ENCODE measurements around the gene PARD3.

The PARD3 gene

DNA sequence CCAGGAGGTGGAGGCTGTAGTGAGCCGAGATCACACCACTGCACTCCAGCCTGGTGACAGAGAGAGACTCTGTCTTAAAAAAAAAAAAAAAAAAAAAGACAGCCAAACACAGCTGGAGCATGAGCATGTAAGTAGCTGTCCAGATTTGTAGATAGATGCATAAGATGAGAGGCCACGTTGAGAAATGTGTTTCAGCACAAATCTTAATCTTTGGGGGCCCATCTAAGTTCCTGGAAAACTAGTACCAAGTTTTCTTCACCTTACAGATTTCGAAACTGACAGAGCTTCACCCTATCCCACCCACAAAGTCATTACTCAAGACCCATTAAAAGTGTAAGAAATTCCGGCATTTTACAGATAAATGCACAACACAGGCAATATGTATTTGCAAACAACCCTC lies 208.2 kb downstream of the PARD3 start:
- no peaks in the 10 kb centered on the region for H3K9me2 ChIP-seq (replicated peaks; ENCODE audit: insufficient read depth, low read length)

DNA sequence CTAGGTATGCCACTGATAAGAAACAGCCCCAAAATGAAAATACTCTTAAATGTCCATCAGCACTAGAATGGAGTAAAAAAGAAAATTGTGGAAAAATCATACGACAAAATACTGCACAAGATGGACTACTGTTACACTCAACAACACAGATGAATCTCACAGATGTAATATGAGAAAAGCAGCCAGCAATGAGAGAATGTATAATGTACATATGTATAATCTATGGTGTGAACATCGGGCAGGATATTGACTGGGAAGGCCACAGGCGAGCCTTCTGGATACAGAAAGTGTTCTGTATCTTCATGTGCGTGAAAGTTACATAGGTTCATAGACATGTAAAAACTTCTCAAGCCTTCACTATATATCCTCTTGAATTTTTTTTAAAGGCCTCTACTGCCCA lies 212.6 kb downstream of the PARD3 start:
- Histone ChIP-seq H3K79me2 (ENCODE audit: insufficient read depth, low read length) (no peaks in the 10 kb centered on the region), H3K36me3 (ENCODE audit: low read length) (no peaks in the 10 kb centered on the region), H3F3A (ENCODE audit: insufficient read depth) (no peaks in the 10 kb centered on the region), H3K27me3 (ENCODE audit: low read length) (no peaks in the 10 kb centered on the region), H3K4me3 (ENCODE audit: insufficient read depth, low read length, poor library complexity, severe bottlenecking) (no peak overlapping the region), H3K9me2 (replicated peaks; ENCODE audit: insufficient read depth, low read length) (no peaks in the 10 kb centered on the region), H3K4me2 (ENCODE audit: low read depth, low read length, poor library complexity, severe bottlenecking) (no peak overlapping the region), H3K27ac (ENCODE audit: low read depth, low read length) (no peak overlapping the region), H2AFZ (ENCODE audit: low read depth, low read length, severe bottlenecking) (no peak overlapping the region), H4K20me1 (ENCODE audit: low read depth, low read length) (no peaks in the 10 kb centered on the region), H3K9me3 (ENCODE audit: insufficient read depth, low read length) (no peaks in the 10 kb centered on the region), H3K9ac (ENCODE audit: low read length) (no peak overlapping the region)
- TF ChIP-seq CTCF (IDR thresholded peaks at IDR 0.05; ENCODE audit: insufficient read depth, low read length, poor library complexity, severe bottlenecking) (no peak), EZH2phosphoT487 (conservative IDR thresholded peaks at IDR 0.05; ENCODE audit: low read length) (no peak)

More for the DNA sequence above, 208.2 kb downstream of the PARD3 start:
- no peak for TF ChIP-seq EZH2phosphoT487 (conservative IDR thresholded peaks at IDR 0.05; ENCODE audit: low read length)
- no peak for TF ChIP-seq CTCF (IDR thresholded peaks at IDR 0.05; ENCODE audit: insufficient read depth, low read length, poor library complexity, severe bottlenecking)
- Histone ChIP-seq H3K9ac (ENCODE audit: low read length) (no peak overlapping the region), H4K20me1 (ENCODE audit: low read depth, low read length) (no peaks in the 10 kb centered on the region), H2AFZ (ENCODE audit: low read depth, low read length, severe bottlenecking) (no peak overlapping the region), H3K4me3 (ENCODE audit: insufficient read depth, low read length, poor library complexity, severe bottlenecking) (no peak overlapping the region), H3K9me3 (ENCODE audit: insufficient read depth, low read length) (no peaks in the 10 kb centered on the region), H3F3A (ENCODE audit: insufficient read depth) (no peaks in the 10 kb centered on the region), H3K4me2 (ENCODE audit: low read depth, low read length, poor library complexity, severe bottlenecking) (no peak overlapping the region), H3K27me3 (ENCODE audit: low read length) (no peaks in the 10 kb centered on the region), H3K36me3 (ENCODE audit: low read length) (no peaks in the 10 kb centered on the region), H3K79me2 (ENCODE audit: insufficient read depth, low read length) (no peaks in the 10 kb centered on the region), H3K27ac (ENCODE audit: low read depth, low read length) (no peak overlapping the region)

- no peak for TF ChIP-seq CTCF (IDR thresholded peaks at IDR 0.05; ENCODE audit: insufficient read depth, low read length, poor library complexity, severe bottlenecking)
- TF ChIP-seq EZH2phosphoT487 (conservative IDR thresholded peaks at IDR 0.05; ENCODE audit: low read length) = no peak
- no peaks in the 10 kb centered on the region for H3K36me3 ChIP-seq (ENCODE audit: low read length)
- no peak overlapping the region for H2AFZ ChIP-seq (ENCODE audit: low read depth, low read length, severe bottlenecking)
- no peak overlapping the region for H3K4me3 ChIP-seq (ENCODE audit: insufficient read depth, low read length, poor library complexity, severe bottlenecking)
- H3K9me2 ChIP-seq (replicated peaks; ENCODE audit: insufficient read depth, low read length) = no peaks in the 10 kb centered on the region
- H3K27ac ChIP-seq (ENCODE audit: low read depth, low read length) = no peak overlapping the region
- no peaks in the 10 kb centered on the region for H3F3A ChIP-seq (ENCODE audit: insufficient read depth)
- no peaks in the 10 kb centered on the region for H3K27me3 ChIP-seq (ENCODE audit: low read length)
- H3K4me2 ChIP-seq (ENCODE audit: low read depth, low read length, poor library complexity, severe bottlenecking) = no peak overlapping the region
- H3K9ac ChIP-seq (ENCODE audit: low read length) = no peak overlapping the region
- H3K9me3 ChIP-seq (ENCODE audit: insufficient read depth, low read length) = no peaks in the 10 kb centered on the region
- no peaks in the 10 kb centered on the region for H3K79me2 ChIP-seq (ENCODE audit: insufficient read depth, low read length)
- no peaks in the 10 kb centered on the region for H4K20me1 ChIP-seq (ENCODE audit: low read depth, low read length)
Observed at GRCh38 chr10:34601691-34602090, 213.4 kb downstream of the PARD3 start.
